Measurements from ENCODE around the gene GPRASP1. TPM values are rescaled to one million over a fixed set of nuclear protein-coding genes. Genes with fewer than 3 reads are reported as not detected.

The GPRASP1 gene
- total RNA-seq, 1 donor from 2014 or later: 8.9 TPM

- Histone ChIP-seq H3K9me3 (ENCODE audit: control insufficient read depth in 3 of 3, low read length in 3 of 3) (no peaks in the 10 kb centered on the region), H3K27me3 (ENCODE audit: control insufficient read depth in 3 of 3, insufficient read depth in 3 of 3, low read length in 3 of 3) (no peaks in the 10 kb centered on the region), H3K9ac (ENCODE audit: low read depth in 1 of 3, low read length in 3 of 3) (no peak overlapping the region), H3K4me1 (ENCODE audit: control insufficient read depth in 3 of 3, insufficient read depth in 3 of 3, low read length in 3 of 3) (no peaks in the 10 kb centered on the region), H3K36me3 (ENCODE audit: control insufficient read depth in 3 of 3, insufficient read depth in 3 of 3, low read length in 3 of 3) (no peaks in the 10 kb centered on the region), H3K4me3 (ENCODE audit: low read length in 3 of 3) (no peak overlapping the region), H3K27ac (ENCODE audit: low read depth, low read length) (no peak overlapping the region)
Observed at GRCh38 chrX:102696306-102696705, 45.0 kb downstream of the GPRASP1 start.

- Histone ChIP-seq H3K9me3 (ENCODE audit: control insufficient read depth in 3 of 3, low read length in 3 of 3) (no peaks in the 10 kb centered on the region), H3K9ac (ENCODE audit: low read depth in 1 of 3, low read length in 3 of 3) (no peak overlapping the region), H3K36me3 (ENCODE audit: control insufficient read depth in 3 of 3, insufficient read depth in 3 of 3, low read length in 3 of 3) (no peaks in the 10 kb centered on the region), H3K27ac (ENCODE audit: low read depth, low read length) (no peak overlapping the region), H3K4me3 (ENCODE audit: low read length in 3 of 3) (no peak overlapping the region), H3K4me1 (ENCODE audit: control insufficient read depth in 3 of 3, insufficient read depth in 3 of 3, low read length in 3 of 3) (no peaks in the 10 kb centered on the region), H3K27me3 (ENCODE audit: control insufficient read depth in 3 of 3, insufficient read depth in 3 of 3, low read length in 3 of 3) (no peaks in the 10 kb centered on the region)
Observed at GRCh38 chrX:102697494-102697893, 46.2 kb downstream of the GPRASP1 start.

Small RNA genes within 50 kb of the gene (small RNA-seq; reads per million reads assigned to genes)
- not detected for gene RNU6-589P

Other genes starting within 250 kb of the GPRASP1 start
- gene NXF2B, start 211.5 kb upstream of the GPRASP1 start, total RNA-seq: not detected
- not detected for gene TCP11X2, start 179.7 kb upstream of the GPRASP1 start, total RNA-seq
- gene TMSB15A, start 134.7 kb upstream of the GPRASP1 start, total RNA-seq: 6.3 TPM
- 8.4 TPM for gene ARMCX5, start 52.0 kb upstream of the GPRASP1 start, total RNA-seq
- gene GPRASP2, start 61.0 kb downstream of the GPRASP1 start, total RNA-seq: 28.2 TPM
- 6.3 TPM for gene GPRASP3, start 69.3 kb downstream of the GPRASP1 start, total RNA-seq